ENCODE results near the gene MON2. TPM values are rescaled to one million over a fixed set of nuclear protein-coding genes. Genes with fewer than 3 reads are reported as not detected.

MON2 gene
- total and polyA plus RNA-seq, 3 experiments from 2014 or later, result 15.8 to 29.7 (median 27.9) TPM

Other genes starting within 250 kb of the MON2 start
- 10 to 100 TPM; 90.9 to 99.0 TPM for gene USP15, start 206.4 kb upstream of the MON2 start, total RNA-seq
- gene USP15, start 206.4 kb upstream of the MON2 start, polyA plus RNA-seq, result 59.5 TPM